ENCODE measurements around the gene SORL1.

GRCh38 chr11:121592708-121593107 lies 140.6 kb downstream of the SORL1 start:
- TF ChIP-seq FOXA1 (IDR thresholded peaks at IDR 0.05) = no peak
- no peak for TF ChIP-seq L3MBTL2 (conservative IDR thresholded peaks at IDR 0.05)
- no peak for TF ChIP-seq FOXM1 (IDR thresholded peaks at IDR 0.05; ENCODE audit: borderline replicate concordance)
- no peak for TF ChIP-seq CTBP1 (IDR thresholded peaks at IDR 0.05; ENCODE audit: borderline replicate concordance)
- TF ChIP-seq BHLHE40 (IDR thresholded peaks at IDR 0.05; ENCODE audit: borderline replicate concordance) = no peak
- TF ChIP-seq FOXK2 (IDR thresholded peaks at IDR 0.05) = no peak
- TF ChIP-seq SP1 (IDR thresholded peaks at IDR 0.05) = no peak
- TF ChIP-seq ARNT (IDR thresholded peaks at IDR 0.05) = no peak
- no peak for TF ChIP-seq HDGF (IDR thresholded peaks at IDR 0.05; ENCODE audit: borderline replicate concordance)
